Neuronal stem cell (in vitro differentiated cells): ENCODE data around the gene ZNF639.

Experiments
- DNase-seq: peaks from one replicate; pipeline ENCODE4 v3.0.0-alpha.2; 2013; ENCODE audit warnings: low spot score
- H2AFZ ChIP-seq: one replicate; pipeline ENCODE4 v1.6.1; 2013; ENCODE audit warnings: mild to moderate bottlenecking, low read length, inconsistent platforms
- H2AK5ac ChIP-seq: 2 replicates; pipeline ENCODE4 v1.6.1; 2013; ENCODE audit warnings: low read depth, mild to moderate bottlenecking, inconsistent platforms, low read length, moderate library complexity, mixed read lengths
- H2BK120ac ChIP-seq: 2 replicates; pipeline ENCODE4 v1.6.1; 2013; ENCODE audit warnings: low read depth, mild to moderate bottlenecking, inconsistent platforms, low read length, moderate library complexity, mixed read lengths
- H2BK12ac ChIP-seq: one replicate; pipeline ENCODE4 v1.6.1; 2013; ENCODE audit warnings: low read length, inconsistent platforms
- H2BK15ac ChIP-seq: 2 replicates; pipeline ENCODE4 v1.6.1; 2013; ENCODE audit warnings: mild to moderate bottlenecking, low read length, inconsistent platforms, mixed read lengths
- H2BK5ac ChIP-seq: one replicate; pipeline ENCODE4 v1.6.1; 2013; ENCODE audit warnings: inconsistent platforms, mild to moderate bottlenecking, low read length, moderate library complexity
- H3K14ac ChIP-seq: one replicate; pipeline ENCODE4 v1.6.1; 2013; ENCODE audit warnings: low read length, inconsistent platforms
- H3K18ac ChIP-seq: 2 replicates; pipeline ENCODE4 v1.6.1; 2013; ENCODE audit warnings: low read length, inconsistent platforms
- H3K23ac ChIP-seq: 2 replicates; pipeline ENCODE4 v1.6.1; 2013; ENCODE audit warnings: low read depth, mild to moderate bottlenecking, mixed read lengths, low read length, inconsistent platforms; ENCODE audit not compliant: poor library complexity
- H3K27ac ChIP-seq: replicated peaks from 3 replicates; pipeline ENCODE4 v1.5.1; 2013; ENCODE audit warnings: low read length, inconsistent platforms
- H3K27me3 ChIP-seq, 3 experiments: 2 replicates each; pipeline ENCODE4 v1.6.1; 2013; ENCODE audit warnings: low read length in 3 of 3, mild to moderate bottlenecking in 2 of 3, inconsistent platforms in 1 of 3, low read depth in 1 of 3, mixed read lengths in 1 of 3, moderate library complexity in 1 of 3; ENCODE audit not compliant: control insufficient read depth in 3 of 3, insufficient read depth in 3 of 3
- H3K36me3 ChIP-seq, 2 donors: replicated peaks in 1 of 2; 2 replicates each; pipeline ENCODE4 v1.6.1; 2013; ENCODE audit warnings: low read length in 2 of 2; ENCODE audit not compliant: control insufficient read depth in 2 of 2, insufficient read depth in 2 of 2
- H3K4ac ChIP-seq: 2 replicates; pipeline ENCODE4 v1.6.1; 2013; ENCODE audit warnings: inconsistent platforms, mild to moderate bottlenecking, low read length, moderate library complexity
- H3K4me1 ChIP-seq, 2 donors: 1 replicate in 1 of 2; 2 replicates in 1 of 2; pipeline ENCODE4 v1.6.1; 2013; ENCODE audit warnings: low read length in 2 of 2, low read depth in 1 of 2; ENCODE audit not compliant: control insufficient read depth in 2 of 2, insufficient read depth in 1 of 2
- H3K4me2 ChIP-seq: one replicate; pipeline ENCODE4 v1.6.1; 2013; ENCODE audit warnings: mild to moderate bottlenecking, low read length, inconsistent platforms; ENCODE audit not compliant: insufficient read depth, poor library complexity, severe bottlenecking
- H3K4me3 ChIP-seq, 2 donors: 2 replicates each; pipeline ENCODE4 v1.5.1; 2013; ENCODE audit warnings: low read length in 2 of 2, mild to moderate bottlenecking in 2 of 2, inconsistent platforms in 1 of 2, moderate library complexity in 1 of 2
- H3K79me1 ChIP-seq: one replicate; pipeline ENCODE4 v1.6.1; 2013; ENCODE audit warnings: low read depth, mild to moderate bottlenecking, inconsistent platforms, low read length, moderate library complexity
- H3K9ac ChIP-seq: one replicate; pipeline ENCODE4 v1.6.1; 2013; ENCODE audit warnings: mild to moderate bottlenecking, low read depth, low read length, inconsistent platforms; ENCODE audit not compliant: poor library complexity
- H3K9me3 ChIP-seq, 2 donors: replicated peaks in 1 of 2; 2 replicates each; pipeline versions ENCODE3 to v1.6.1; 2013; ENCODE audit warnings: low read length in 2 of 2, mild to moderate bottlenecking in 2 of 2, inconsistent platforms in 1 of 2, low read depth in 1 of 2, mixed read lengths in 1 of 2, moderate library complexity in 1 of 2; ENCODE audit not compliant: control insufficient read depth in 2 of 2, insufficient read depth in 1 of 2
- H4K8ac ChIP-seq: one replicate; pipeline ENCODE4 v1.6.1; 2013; ENCODE audit warnings: low read depth, mild to moderate bottlenecking, inconsistent platforms, low read length, moderate library complexity
- H4K91ac ChIP-seq: one replicate; pipeline ENCODE4 v1.6.1; 2013; ENCODE audit warnings: low read length, low read depth, mild to moderate bottlenecking, inconsistent platforms; ENCODE audit not compliant: poor library complexity
- WGBS, 2 donors: extraction: QIAGEN DNeasy Blood & Tissue Kit; methylation state at CpG; one replicate each; pipeline ENCODE4 v1.1.7; 2013; ENCODE audit warnings: missing lambda C conversion rate in 2 of 2, mixed read lengths in 1 of 2; ENCODE audit not compliant: insufficient read length in 2 of 2, insufficient replicate concordance in 1 of 2; ENCODE audit errors: extremely low coverage in 2 of 2; 5-methylcytosine and 5-hydroxymethylcytosine counted together

Gene ZNF639

GRCh38 chr3:179309225-179310078 lies 13.4 kb upstream of the ZNF639 start:
- no peak overlapping the region for H3K4me3 ChIP-seq
- H3K9ac ChIP-seq, result no peak overlapping the region
- no peak overlapping the region for H3K14ac ChIP-seq
- H2AFZ ChIP-seq, result peak overlapping the region; percentile 42
- no peak overlapping the region for H2BK12ac ChIP-seq
- H3K4me1 ChIP-seq, result no peaks in the 10 kb centered on the region
- H2AK5ac ChIP-seq, result no peak overlapping the region
- H3K4me2 ChIP-seq, result no peak overlapping the region
- H4K8ac ChIP-seq, result no peak overlapping the region
- H2BK5ac ChIP-seq, result no peak overlapping the region
- H2BK15ac ChIP-seq, result no peak overlapping the region
- H3K36me3 ChIP-seq, result no peaks in the 10 kb centered on the region
- no peak overlapping the region for H4K91ac ChIP-seq
- H3K23ac ChIP-seq, result no peak overlapping the region
- DNase-seq, result no peak
- H2BK120ac ChIP-seq, result no peak overlapping the region
- WGBS, 2 donors, result no CpG with 5 or more reads among the region's 1 CpG
- no peak overlapping the region for H3K4ac ChIP-seq
- no peak overlapping the region for H3K18ac ChIP-seq
- H3K27me3 ChIP-seq, result no peaks in the 10 kb centered on the region
- H3K9me3 ChIP-seq, result no peaks in the 10 kb centered on the region
- no peaks in the 10 kb centered on the region for H3K79me1 ChIP-seq
- H3K27ac ChIP-seq, result no peak overlapping the region

GRCh38 chr3:179318876-179319275 lies 4.0 kb upstream of the ZNF639 start:
- Histone ChIP-seq H2AFZ (no peak overlapping the region), H3K4ac (no peak overlapping the region), H2BK120ac (no peak overlapping the region), H3K27me3 (peaks cover 0 to 9% (median 0%) of the 10 kb centered on the region in 3 experiments), H3K4me1 (peaks cover 0 to 2% of the 10 kb centered on the region in 2 donors), H2BK15ac (no peak overlapping the region), H3K23ac (no peak overlapping the region), H3K79me1 (no peaks in the 10 kb centered on the region), H3K9ac (no peak overlapping the region), H4K8ac (no peak overlapping the region), H2BK12ac (no peak overlapping the region), H3K4me3 (no peak overlapping the region), H3K18ac (no peak overlapping the region), H3K9me3 (no peaks in the 10 kb centered on the region), H4K91ac (no peak overlapping the region), H3K27ac (no peak overlapping the region), H3K36me3 (no peaks in the 10 kb centered on the region), H3K4me2 (no peak overlapping the region), H2BK5ac (no peak overlapping the region), H2AK5ac (no peak overlapping the region), H3K14ac (no peak overlapping the region)
- no peak for DNase-seq
- no CpG with 5 or more reads among the region's 2 CpGs for WGBS, 2 donors

- no peak overlapping the region for H3K9ac ChIP-seq
- no peak overlapping the region for H2BK5ac ChIP-seq
- DNase-seq, result no peak
- no peak overlapping the region for H2BK120ac ChIP-seq
- H2AK5ac ChIP-seq, result no peak overlapping the region
- no peak overlapping the region for H3K4me3 ChIP-seq
- no peak overlapping the region for H3K4ac ChIP-seq
- no peak overlapping the region for H3K4me2 ChIP-seq
- H3K36me3 ChIP-seq, result peaks cover 0 to 17% of the 10 kb centered on the region in 2 donors
- peak overlapping the region; percentile 89 for H2AFZ ChIP-seq
- H3K79me1 ChIP-seq, result no peaks in the 10 kb centered on the region
- H3K9me3 ChIP-seq, result no peaks in the 10 kb centered on the region
- H3K18ac ChIP-seq, result no peak overlapping the region
- H3K23ac ChIP-seq, result no peak overlapping the region
- H4K8ac ChIP-seq, result no peak overlapping the region
- H3K27me3 ChIP-seq, result peaks cover 0 to 9% (median 0%) of the 10 kb centered on the region in 3 experiments
- H3K14ac ChIP-seq, result no peak overlapping the region
- H2BK12ac ChIP-seq, result no peak overlapping the region
- no peak overlapping the region for H4K91ac ChIP-seq
- no CpG with 5 or more reads among the region's 10 CpGs for WGBS, 2 donors
- no peak overlapping the region for H3K27ac ChIP-seq
- no peak overlapping the region for H2BK15ac ChIP-seq
- peaks cover 2 to 3% of the 10 kb centered on the region in 2 donors for H3K4me1 ChIP-seq
Measured at GRCh38 chr3:179321668-179322285, 1.1 kb upstream of the ZNF639 start.
